Measurements from ENCODE around the gene TLX1.
A peak's percentile ranks its signal among the peaks of the same experiment; 100 is the strongest.
"Not testable (repeated sequence)": the region's sequence is repeated elsewhere in the genome, so short reads cannot be mapped to it uniquely, and the experiment has no call there.

The TLX1 gene

DNA sequence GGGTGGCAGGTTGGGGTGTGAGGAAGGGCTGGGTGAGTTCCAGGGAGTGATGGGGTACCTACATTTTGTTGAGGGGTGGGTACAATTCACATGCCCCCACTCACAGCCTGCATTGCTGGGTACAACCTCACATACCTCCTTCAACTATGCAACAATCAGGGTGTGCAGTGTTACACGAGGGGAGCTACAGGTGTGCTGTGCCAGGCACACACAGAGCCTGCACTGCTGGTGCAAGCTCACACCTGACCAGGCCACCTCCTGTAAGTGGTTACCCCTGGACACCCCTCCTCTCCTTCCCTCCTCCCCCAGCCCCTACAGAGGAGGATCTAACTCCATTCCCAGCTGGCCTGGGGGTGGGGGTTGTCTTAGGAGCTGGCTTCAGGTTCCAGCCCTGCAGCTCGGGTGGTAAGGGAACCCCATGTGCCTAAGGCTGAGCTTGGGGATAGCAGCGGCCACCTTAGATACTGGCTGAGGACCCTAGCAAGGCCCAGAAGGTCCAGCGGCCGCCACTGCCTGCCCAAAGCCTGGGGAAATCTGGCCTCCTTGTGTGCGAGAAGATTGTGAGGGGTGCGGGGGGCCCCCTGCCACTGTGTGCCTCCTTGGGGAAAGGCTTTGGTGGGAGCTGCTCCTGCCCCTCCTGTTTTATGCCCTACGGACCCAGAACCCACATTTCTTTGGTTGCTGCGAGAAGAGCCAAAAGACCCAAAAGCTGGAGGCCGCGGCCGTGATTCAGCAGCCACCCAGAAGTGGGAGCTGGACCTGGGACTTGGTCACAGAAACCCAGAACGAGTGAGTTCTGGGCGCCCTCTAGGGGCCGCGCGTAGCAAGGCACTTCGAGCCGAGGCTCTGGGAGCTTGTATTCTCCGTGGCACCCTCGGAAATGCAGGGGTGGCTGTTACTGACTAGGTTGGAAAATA lies 10.8 kb downstream of the TLX1 start:
- peak; percentile 76 to 86 for DNase-seq
- no peak for TF ChIP-seq GATA1 (IDR thresholded peaks at IDR 0.05; ENCODE audit: low read depth, low read length)
- no peak for TF ChIP-seq POLR2A (IDR thresholded peaks at IDR 0.05; ENCODE audit: low read length)

DNA sequence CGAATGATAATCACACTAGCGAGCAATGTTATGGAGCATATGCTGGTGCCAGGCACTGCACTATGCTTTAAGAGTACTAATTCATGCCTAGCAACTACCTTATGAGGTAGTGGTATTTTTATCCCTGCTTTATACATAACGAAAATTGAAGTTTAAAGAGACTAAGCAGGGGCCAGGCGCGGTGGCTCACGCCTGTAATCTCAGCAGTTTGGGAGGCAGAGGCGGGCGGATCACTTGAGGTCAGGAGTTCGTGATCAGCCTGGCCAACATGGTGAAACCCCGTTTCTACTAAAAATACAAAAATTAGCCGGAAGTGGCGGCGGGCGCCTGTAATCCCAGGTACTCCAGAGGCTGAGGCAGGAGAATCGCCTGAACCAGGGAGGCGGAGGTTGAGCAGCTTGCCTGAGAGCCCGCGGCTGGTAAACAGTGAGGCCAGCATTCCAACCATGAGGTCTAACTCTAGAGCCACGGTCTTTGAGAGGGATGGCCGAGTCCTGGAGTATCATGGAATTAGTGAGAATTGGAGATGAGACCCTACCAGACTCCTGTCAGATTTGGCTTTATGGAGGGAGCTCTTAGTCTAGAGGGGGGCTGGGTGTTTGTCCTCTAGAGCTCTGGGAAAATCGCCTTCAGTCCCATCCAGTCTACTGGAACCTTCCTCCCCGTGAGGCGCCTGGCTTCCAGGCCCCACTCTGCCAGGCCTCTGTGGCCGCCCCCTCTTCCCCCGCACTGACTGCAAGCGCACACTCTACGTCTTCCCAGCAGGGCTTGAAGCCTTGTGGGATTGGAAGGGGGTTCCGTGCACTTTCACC lies 11.6 kb downstream of the TLX1 start:
- TF ChIP-seq POLR2A (IDR thresholded peaks at IDR 0.05; ENCODE audit: low read length) (no peak), GATA1 (IDR thresholded peaks at IDR 0.05; ENCODE audit: low read depth, low read length) (no peak)
- DNase-seq = no peak

DNA sequence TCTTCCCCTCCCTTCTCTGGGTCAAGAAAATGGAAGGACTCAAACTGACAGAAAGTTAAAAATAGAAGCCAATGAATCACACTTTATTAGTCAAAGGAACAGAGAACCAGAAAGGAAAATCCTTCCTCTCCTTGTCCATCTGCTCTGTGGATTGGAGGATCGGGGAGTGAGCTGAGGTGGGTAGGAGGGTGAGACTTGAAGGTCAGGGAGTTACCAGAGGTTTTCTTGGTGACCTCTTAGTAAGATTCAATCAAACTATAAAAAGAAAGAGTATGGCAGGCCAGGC lies 12.2 kb downstream of the TLX1 start:
- DNase-seq = no peak
- TF ChIP-seq GATA1 (IDR thresholded peaks at IDR 0.05; ENCODE audit: low read depth, low read length) (no peak), POLR2A (IDR thresholded peaks at IDR 0.05; ENCODE audit: low read length) (no peak)

DNA sequence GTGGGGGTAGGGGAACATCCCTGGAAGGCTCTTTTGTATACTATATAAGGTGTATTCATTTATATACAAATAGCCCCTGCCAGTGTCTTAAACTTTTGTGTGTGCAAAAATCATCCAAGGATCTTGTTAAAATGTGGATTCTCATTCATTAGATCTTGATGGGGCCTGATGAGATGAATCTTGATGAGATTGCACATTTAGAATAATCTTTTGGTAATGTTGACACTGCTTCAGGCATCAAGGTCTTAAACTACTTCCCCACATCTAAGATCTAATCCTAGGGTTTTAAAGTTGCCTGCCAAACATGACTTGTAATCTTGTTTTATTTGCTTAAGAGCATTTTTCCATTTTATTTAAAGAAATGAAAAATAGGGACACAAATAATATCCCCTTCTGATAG lies 13.0 kb downstream of the TLX1 start:
- no peak for DNase-seq
- no peak for TF ChIP-seq GATA1 (IDR thresholded peaks at IDR 0.05; ENCODE audit: low read depth, low read length)
- no peak for TF ChIP-seq POLR2A (IDR thresholded peaks at IDR 0.05; ENCODE audit: low read length)

DNA sequence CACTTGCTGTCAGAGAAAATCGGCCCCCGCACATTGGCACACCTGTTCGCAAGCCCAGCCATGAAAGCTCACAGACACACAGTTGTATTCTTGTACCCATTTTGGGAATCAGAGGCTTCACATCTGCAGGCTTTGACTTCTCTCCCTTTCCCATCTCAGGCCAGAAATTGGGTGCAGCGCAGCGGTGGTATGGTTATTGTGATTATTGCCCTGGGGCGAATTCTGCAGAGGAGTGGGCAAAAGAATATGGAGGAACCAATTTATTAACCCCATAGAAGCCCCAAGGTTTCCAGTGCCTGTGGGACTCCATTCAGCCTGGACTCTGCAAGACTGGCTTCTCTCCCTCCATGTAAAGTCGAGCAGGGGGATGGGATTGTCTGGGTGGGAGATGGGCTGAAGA lies 14.0 kb downstream of the TLX1 start:
- TF ChIP-seq GATA1 (IDR thresholded peaks at IDR 0.05; ENCODE audit: low read depth, low read length) (no peak), POLR2A (IDR thresholded peaks at IDR 0.05; ENCODE audit: low read length) (no peak)
- DNase-seq = no peak

DNA sequence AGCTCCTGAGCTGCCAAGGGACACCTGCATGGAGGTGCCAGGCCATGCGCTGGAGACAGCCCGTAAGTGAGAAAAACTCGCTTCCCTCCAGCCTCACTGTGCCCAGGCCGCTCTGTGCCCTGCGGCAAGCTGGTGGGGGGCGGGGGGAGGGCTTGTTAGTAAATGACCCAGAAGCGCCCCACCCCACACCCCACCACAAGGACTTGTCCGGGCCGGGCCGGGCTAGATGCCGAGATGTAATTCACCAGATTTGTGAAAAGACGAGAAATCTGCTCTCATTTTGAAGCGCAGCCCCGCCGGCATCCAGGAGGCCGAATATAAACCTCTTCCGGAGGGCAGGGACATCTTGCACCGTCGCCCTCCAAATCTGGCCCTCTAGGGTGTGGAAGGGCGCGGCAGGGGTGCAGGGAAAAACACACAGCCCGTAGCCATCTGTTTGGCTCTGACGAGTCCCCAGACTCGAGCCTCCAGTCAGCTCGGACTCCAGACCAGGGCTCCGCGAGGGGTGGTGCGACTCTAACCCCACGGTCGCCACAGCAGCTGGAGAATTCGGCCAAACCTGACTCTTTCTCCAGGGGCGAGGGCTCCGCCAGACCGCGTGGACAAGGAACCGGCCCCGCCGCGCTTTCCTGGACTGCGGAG lies 14.8 kb downstream of the TLX1 start:
- TF ChIP-seq POLR2A (IDR thresholded peaks at IDR 0.05; ENCODE audit: low read length) (no peak), GATA1 (IDR thresholded peaks at IDR 0.05; ENCODE audit: low read depth, low read length) (no peak)
- no peak for DNase-seq

DNA sequence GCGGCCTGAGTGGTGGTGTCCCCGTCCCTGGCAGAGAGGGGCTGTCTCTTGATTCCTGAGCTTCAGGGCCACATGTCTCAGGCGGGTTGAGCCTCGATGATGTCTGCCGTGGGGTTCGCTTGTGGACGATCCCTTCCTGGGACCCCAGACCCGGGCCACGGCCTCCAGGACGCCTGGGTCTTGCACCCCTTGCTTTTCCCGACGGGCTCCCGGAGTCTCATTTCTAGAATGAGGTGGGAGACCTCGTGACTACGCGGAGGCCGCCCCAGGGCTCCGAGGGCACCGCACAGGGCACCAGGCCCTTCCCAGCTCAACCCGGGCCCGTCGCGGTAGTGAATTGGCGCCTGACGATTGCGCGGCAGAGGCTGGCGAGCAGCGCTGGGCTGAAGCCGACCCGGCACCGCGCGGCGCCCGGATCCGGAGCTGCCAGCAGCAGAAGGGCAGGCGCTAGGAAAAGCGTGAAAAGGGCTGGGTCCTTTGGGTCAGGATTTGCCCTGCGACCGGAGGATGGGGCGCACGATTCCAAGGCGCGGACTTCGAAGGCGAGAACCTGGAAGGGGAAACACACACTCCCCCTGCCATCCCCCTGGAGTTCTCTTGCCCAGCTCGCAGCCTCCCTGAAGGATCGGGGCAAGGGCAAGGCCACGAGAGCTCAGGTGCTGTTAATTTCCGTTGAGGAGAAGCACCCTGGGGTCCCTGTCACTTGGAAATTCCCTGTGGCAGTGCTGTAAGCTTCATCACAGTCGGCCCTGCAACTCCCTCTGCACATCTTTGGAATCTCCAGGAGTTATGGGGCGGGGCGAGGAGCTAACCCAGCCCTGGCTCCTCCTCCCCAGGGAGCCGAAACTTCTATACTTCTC lies 15.5 kb downstream of the TLX1 start:
- TF ChIP-seq GATA1 (IDR thresholded peaks at IDR 0.05; ENCODE audit: low read depth, low read length) (no peak), POLR2A (IDR thresholded peaks at IDR 0.05; ENCODE audit: low read length) (no peak)
- no peak for DNase-seq

DNA sequence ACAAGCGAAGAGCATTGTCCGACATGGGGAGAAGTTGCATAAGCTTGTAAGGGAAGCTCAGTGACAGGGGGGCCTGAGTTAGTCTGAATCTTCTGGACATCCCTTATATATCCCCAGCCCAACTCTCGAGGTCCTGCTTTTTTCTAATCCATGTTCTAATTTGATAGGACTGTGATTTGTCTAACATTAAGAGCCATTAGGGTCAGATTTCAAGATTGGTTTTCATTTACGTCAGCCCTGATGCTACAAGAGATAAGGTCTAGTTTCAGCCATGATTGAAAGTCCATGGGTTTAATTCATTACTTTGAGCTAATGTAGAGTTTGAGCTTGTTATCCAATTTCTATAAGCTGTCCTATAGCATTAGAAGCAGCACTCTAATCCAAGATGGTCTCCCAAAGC lies 20.3 kb downstream of the TLX1 start:
- TF ChIP-seq POLR2A (IDR thresholded peaks at IDR 0.05; ENCODE audit: low read length) (no peak), GATA1 (IDR thresholded peaks at IDR 0.05; ENCODE audit: low read depth, low read length) (no peak)

DNA sequence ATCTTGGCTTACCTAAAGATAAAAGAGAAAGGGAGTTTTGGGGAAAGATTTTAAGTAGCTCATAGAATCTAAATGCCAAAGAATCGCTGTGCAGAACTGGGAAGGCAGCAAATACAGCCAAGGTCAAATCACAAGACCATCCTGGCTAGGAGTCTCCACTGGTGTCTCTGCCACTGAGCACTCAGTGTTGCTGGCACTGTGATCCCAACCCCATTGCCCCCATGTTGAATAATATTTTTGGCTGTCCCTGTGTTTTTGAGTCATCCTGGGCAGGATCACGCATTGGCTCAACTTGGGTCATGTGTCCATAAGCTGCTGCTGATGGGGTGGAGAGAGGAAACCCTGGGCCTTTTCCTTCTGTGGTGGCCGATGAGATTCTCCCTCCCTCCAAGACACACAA lies 21.2 kb downstream of the TLX1 start:
- TF ChIP-seq POLR2A (IDR thresholded peaks at IDR 0.05; ENCODE audit: low read length) (no peak), GATA1 (IDR thresholded peaks at IDR 0.05; ENCODE audit: low read depth, low read length) (no peak)
- DNase-seq = no peak

More for the DNA sequence above, 20.3 kb downstream of the TLX1 start:
- no peak for DNase-seq

DNA sequence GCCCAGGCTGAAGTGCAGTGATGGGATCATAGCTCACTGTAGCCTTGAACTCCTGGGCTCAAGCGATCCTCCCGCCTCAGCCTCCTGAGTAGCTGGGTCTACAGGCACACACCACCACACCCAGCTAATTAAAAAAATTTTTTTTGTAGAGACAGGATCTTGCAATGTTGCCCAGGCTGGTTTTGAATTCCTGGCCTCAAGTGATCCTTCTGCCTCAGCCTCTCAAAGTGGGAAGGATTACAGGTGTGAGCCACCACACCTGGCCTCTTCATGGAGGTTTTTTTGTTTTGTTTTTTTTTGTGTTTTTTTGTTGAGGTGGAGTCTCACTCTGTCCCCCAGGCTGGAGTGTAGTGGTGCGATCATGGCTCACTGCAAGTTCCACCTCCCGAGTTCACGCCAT lies 23.4 kb downstream of the TLX1 start:
- DNase-seq = not testable (repeated sequence)

DNA sequence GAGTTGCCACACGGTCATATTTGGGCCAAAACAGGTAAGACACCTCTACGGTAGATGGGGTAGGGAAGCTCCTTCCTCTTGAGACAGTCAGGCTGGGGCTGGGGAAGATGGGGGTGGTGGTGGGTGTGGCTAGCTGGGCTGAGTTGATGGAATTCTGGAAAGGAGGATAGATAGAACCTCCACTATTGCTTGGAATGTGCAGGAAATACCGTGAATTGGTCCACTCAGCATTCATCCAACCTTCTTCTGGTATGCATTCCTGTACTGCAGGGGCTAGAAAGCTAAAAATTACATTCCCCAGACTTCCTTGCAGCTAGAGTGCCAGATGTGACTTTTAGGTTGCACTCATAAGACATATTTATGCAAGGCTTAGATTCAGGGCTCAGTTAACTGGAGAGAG lies 24.8 kb downstream of the TLX1 start:
- DNase-seq = no peak
- no peak for TF ChIP-seq GATA1 (IDR thresholded peaks at IDR 0.05; ENCODE audit: low read depth, low read length)
- TF ChIP-seq POLR2A (IDR thresholded peaks at IDR 0.05; ENCODE audit: low read length) = no peak

DNA sequence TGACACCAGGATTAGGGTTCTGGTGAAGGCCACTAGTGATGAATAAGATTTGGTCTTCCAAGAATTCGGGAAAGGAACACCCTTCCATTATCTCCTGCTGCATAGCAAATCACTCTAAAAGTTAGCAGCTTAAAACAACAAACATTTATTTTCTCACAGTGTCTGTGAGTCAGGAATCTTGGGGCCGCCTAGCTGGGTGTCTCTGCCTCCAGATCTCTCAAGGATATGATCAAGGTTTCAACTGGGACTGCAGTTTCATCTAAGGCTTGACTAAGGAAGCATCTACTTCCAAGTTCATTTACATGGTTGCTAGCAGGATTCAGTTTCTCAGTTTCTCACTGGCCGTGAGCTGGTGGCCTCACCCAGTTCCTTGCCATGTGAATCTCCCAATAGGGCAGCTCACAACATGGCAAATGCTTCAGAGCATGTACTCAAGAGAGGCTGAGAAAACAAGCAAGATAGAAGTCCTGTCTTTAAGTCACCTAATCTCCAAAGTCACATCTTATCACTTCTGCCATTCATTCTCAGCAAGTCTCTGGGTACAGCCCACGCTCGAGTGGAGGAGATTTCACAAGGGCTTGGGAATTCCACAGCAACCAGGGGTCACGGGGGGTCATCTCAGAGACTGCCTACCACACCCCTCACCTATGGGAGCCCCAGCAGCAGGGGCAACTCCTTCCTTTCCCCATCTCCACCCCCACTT lies 26.8 kb downstream of the TLX1 start:
- TF ChIP-seq POLR2A (IDR thresholded peaks at IDR 0.05; ENCODE audit: low read length) (no peak), GATA1 (IDR thresholded peaks at IDR 0.05; ENCODE audit: low read depth, low read length) (no peak)
- DNase-seq = no peak

DNA sequence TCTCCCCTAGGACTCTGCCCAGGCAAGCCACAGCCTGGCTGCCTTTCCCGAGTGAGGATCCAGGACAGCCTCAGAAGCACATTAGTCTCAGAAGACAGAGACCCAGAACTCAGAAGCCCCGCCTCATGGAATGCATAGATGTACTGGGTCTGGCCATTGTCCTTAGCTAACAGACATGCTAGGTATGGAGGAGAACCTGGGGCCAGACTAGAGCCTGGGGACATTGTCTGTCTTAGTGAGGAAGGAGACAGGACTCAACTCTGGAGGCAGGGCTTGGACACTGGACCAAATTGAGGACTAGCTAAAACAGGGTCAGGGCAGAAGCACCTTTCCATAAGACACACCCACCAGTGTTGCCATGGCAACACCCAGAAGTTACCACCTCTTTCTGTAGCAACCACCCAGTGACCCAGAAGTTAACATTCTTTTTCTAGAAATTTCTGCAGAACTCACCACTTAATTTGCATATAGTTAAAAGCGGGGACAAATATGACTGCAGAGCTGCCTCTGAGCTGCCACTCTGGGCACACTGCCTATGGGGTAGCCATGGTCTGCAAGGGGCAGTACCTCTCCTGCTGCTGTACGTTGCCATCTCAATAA lies 27.5 kb downstream of the TLX1 start:
- DNase-seq = peak in 1 of 2 experiments; percentile 8
- TF ChIP-seq POLR2A (IDR thresholded peaks at IDR 0.05; ENCODE audit: low read length) (no peak), GATA1 (IDR thresholded peaks at IDR 0.05; ENCODE audit: low read depth, low read length) (no peak)

All from erythroblast (primary cell).